A673 (cell line): ENCODE measurements around the gene PLK1.

ENCODE experiments used
- EZH2 ChIP-seq: fragments of 200-600 bp; sonication (generic); IDR thresholded peaks from 2 replicates; pipeline ENCODE4 v1.6.1; 2017; ENCODE audit warnings: borderline replicate concordance, low read depth, mild to moderate bottlenecking, mixed read lengths, antibody characterized with exemption, low read length; ENCODE audit not compliant: poor library complexity, severe bottlenecking
- TF ChIP-seq, protein P1 (sequence below): fragments of 300-800, 200-600 bp; sonication (generic); conservative IDR thresholded peaks from 2 replicates; pipeline ENCODE4 v1.5.1; 2017; ENCODE audit warnings: low read depth, mild to moderate bottlenecking, antibody characterized with exemption, low read length, moderate library complexity, mixed read lengths

DNA sequence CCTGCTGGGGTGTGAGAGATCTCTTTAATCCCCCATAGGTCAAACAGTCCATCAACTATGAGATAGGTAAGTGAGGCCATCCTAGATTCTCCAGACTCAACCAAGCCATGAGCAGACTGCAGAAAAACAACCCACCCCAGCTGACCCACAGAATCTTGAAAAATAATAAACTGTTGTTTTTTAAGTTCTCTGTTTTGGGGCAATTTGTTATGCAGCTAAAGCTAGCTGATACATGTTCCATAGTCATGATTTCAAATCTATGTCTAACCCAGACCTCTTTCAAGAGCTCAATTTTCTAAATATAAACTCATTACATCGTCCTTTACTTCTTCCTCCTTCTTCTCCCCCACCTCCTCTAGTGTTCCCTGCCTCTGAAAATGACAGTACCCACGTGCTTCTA lies 24.3 kb downstream of the PLK1 start:
- TF ChIP-seq, protein P1, sequence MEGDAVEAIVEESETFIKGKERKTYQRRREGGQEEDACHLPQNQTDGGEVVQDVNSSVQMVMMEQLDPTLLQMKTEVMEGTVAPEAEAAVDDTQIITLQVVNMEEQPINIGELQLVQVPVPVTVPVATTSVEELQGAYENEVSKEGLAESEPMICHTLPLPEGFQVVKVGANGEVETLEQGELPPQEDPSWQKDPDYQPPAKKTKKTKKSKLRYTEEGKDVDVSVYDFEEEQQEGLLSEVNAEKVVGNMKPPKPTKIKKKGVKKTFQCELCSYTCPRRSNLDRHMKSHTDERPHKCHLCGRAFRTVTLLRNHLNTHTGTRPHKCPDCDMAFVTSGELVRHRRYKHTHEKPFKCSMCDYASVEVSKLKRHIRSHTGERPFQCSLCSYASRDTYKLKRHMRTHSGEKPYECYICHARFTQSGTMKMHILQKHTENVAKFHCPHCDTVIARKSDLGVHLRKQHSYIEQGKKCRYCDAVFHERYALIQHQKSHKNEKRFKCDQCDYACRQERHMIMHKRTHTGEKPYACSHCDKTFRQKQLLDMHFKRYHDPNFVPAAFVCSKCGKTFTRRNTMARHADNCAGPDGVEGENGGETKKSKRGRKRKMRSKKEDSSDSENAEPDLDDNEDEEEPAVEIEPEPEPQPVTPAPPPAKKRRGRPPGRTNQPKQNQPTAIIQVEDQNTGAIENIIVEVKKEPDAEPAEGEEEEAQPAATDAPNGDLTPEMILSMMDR, result no peak
- TF ChIP-seq EZH2, result no peak
